Mesenchymal stem cell (in vitro differentiated cells and primary cell): ENCODE measurements around the gene GRK4.
A peak's percentile ranks its signal among the peaks of the same experiment; 100 is the strongest.

Experiments
- DNase-seq: peaks from one replicate; pipeline ENCODE4 v3.0.0-alpha.2; 2013
- H2AFZ ChIP-seq: one replicate; pipeline ENCODE4 v1.6.1; 2013; ENCODE audit warnings: low read depth, mild to moderate bottlenecking, control low read depth, inconsistent platforms, low read length, moderate library complexity
- H2AK5ac ChIP-seq: 2 replicates; pipeline ENCODE4 v1.6.1; 2013; ENCODE audit warnings: low read length, moderate library complexity, mild to moderate bottlenecking, inconsistent platforms; ENCODE audit not compliant: severe bottlenecking
- H2BK120ac ChIP-seq: one replicate; pipeline ENCODE4 v1.6.1; 2013; ENCODE audit warnings: low read depth, mild to moderate bottlenecking, inconsistent platforms, low read length, moderate library complexity
- H2BK12ac ChIP-seq, 2 experiments: one replicate each; pipeline ENCODE4 v1.6.1; 2013; ENCODE audit warnings: inconsistent platforms in 2 of 2, low read length in 2 of 2, mild to moderate bottlenecking in 2 of 2, moderate library complexity in 2 of 2, control low read depth in 1 of 2
- H2BK15ac ChIP-seq: one replicate; pipeline ENCODE4 v1.6.1; 2013; ENCODE audit warnings: mild to moderate bottlenecking, low read depth, inconsistent platforms; ENCODE audit not compliant: poor library complexity, severe bottlenecking
- H2BK5ac ChIP-seq: 2 replicates; pipeline ENCODE4 v1.6.1; 2013; ENCODE audit warnings: low read depth, mild to moderate bottlenecking, low read length, control low read depth, inconsistent platforms; ENCODE audit not compliant: poor library complexity, severe bottlenecking
- H3K14ac ChIP-seq, 2 experiments: one replicate each; pipeline ENCODE4 v1.6.1; 2013; ENCODE audit warnings: inconsistent platforms in 2 of 2, low read length in 2 of 2, control low read depth in 1 of 2, mild to moderate bottlenecking in 1 of 2, moderate library complexity in 1 of 2
- H3K18ac ChIP-seq, 2 experiments: one replicate each; pipeline ENCODE4 v1.6.1; 2013; ENCODE audit warnings: inconsistent platforms in 2 of 2, low read length in 2 of 2, control low read depth in 1 of 2, low read depth in 1 of 2, mild to moderate bottlenecking in 1 of 2
- H3K23ac ChIP-seq, 2 experiments: one replicate each; pipeline ENCODE4 v1.6.1; 2013; ENCODE audit warnings: inconsistent platforms in 2 of 2, low read length in 2 of 2, mild to moderate bottlenecking in 2 of 2, moderate library complexity in 2 of 2, control low read depth in 1 of 2
- H3K27ac ChIP-seq: 2 replicates; pipeline ENCODE4 v1.5.1; 2013; ENCODE audit warnings: mild to moderate bottlenecking, moderate library complexity, low read length, control low read depth, inconsistent platforms; ENCODE audit not compliant: poor library complexity, severe bottlenecking
- H3K27me3 ChIP-seq, 2 experiments: 2 replicates each; pipeline versions ENCODE4 v1.6.1 to v1.7.0; 2013; ENCODE audit warnings: low read length in 2 of 2, mild to moderate bottlenecking in 2 of 2, moderate library complexity in 2 of 2, control low read depth in 1 of 2, inconsistent platforms in 1 of 2; ENCODE audit not compliant: control insufficient read depth in 1 of 2, insufficient read depth in 1 of 2
- H3K36me3 ChIP-seq, 2 experiments: 2 replicates each; pipeline versions ENCODE4 v1.6.1 to v1.7.0; 2013; ENCODE audit warnings: low read length in 2 of 2, control low read depth in 1 of 2, inconsistent platforms in 1 of 2, low read depth in 1 of 2, mild to moderate bottlenecking in 1 of 2; ENCODE audit not compliant: insufficient read depth in 2 of 2, control insufficient read depth in 1 of 2
- H3K4ac ChIP-seq, 2 experiments: one replicate each; pipeline ENCODE4 v1.6.1; 2013; ENCODE audit warnings: inconsistent platforms in 2 of 2, low read length in 2 of 2, mild to moderate bottlenecking in 2 of 2, moderate library complexity in 2 of 2, control low read depth in 1 of 2, low read depth in 1 of 2
- H3K4me1 ChIP-seq: 2 replicates; pipeline ENCODE4 v1.6.1; 2013; ENCODE audit warnings: low read depth, low read length, control low read depth; ENCODE audit not compliant: control insufficient read depth, insufficient read depth
- H3K4me2 ChIP-seq: 2 replicates; pipeline ENCODE4 v1.6.1; 2013; ENCODE audit warnings: low read length, mild to moderate bottlenecking, inconsistent platforms; ENCODE audit not compliant: poor library complexity, severe bottlenecking
- H3K4me3 ChIP-seq, 2 experiments: 2 replicates each; pipeline versions ENCODE4 v1.5.1 to v1.7.0; 2013; ENCODE audit warnings: low read length in 2 of 2, mild to moderate bottlenecking in 2 of 2, control low read depth in 1 of 2, low read depth in 1 of 2; ENCODE audit not compliant: insufficient read depth in 1 of 2
- H3K79me1 ChIP-seq: replicated peaks from 2 replicates; pipeline ENCODE4 v1.6.1; 2013; ENCODE audit warnings: mild to moderate bottlenecking, control low read depth, low read length, inconsistent platforms; ENCODE audit not compliant: poor library complexity, severe bottlenecking
- H3K9ac ChIP-seq: 2 replicates; pipeline ENCODE4 v1.7.0; 2013; ENCODE audit warnings: mild to moderate bottlenecking, low read length, moderate library complexity
- H3K9me3 ChIP-seq: 2 replicates; pipeline ENCODE4 v1.7.0; 2013; ENCODE audit warnings: mild to moderate bottlenecking, low read length; ENCODE audit not compliant: control insufficient read depth
- H4K8ac ChIP-seq: one replicate; pipeline ENCODE4 v1.6.1; 2013; ENCODE audit warnings: inconsistent platforms, mild to moderate bottlenecking, low read length, moderate library complexity
- H4K91ac ChIP-seq: one replicate; pipeline ENCODE4 v1.6.1; 2013; ENCODE audit warnings: mild to moderate bottlenecking, low read length, inconsistent platforms
- WGBS: methylation state at CpG from one replicate; pipeline ENCODE4 v1.1.7; 2013; ENCODE audit warnings: mixed read lengths; 5-methylcytosine and 5-hydroxymethylcytosine counted together

Gene GRK4

GRCh38 chr4:3059943-3060342 is 96.6 kb downstream of the GRK4 start:
- no peak overlapping the region for H2BK5ac ChIP-seq
- H2BK12ac ChIP-seq = no peak overlapping the region
- H2AK5ac ChIP-seq = no peak overlapping the region
- no peak overlapping the region for H4K8ac ChIP-seq
- WGBS = 95% methylated on average over 5 of the region's 6 CpGs
- H3K4me2 ChIP-seq = no peak overlapping the region
- no peak overlapping the region for H3K14ac ChIP-seq
- H3K36me3 ChIP-seq = no peaks in the 10 kb centered on the region
- no peak overlapping the region for H3K18ac ChIP-seq
- H3K27me3 ChIP-seq = peaks cover 0 to 10% of the 10 kb centered on the region in 2 experiments
- no peak overlapping the region for H3K27ac ChIP-seq
- H3K9me3 ChIP-seq = peaks cover 4% of the 10 kb centered on the region
- no peak overlapping the region for H3K4ac ChIP-seq
- DNase-seq = no peak
- no peak overlapping the region for H3K4me3 ChIP-seq
- H3K9ac ChIP-seq = no peak overlapping the region
- H2AFZ ChIP-seq = no peak overlapping the region
- H3K4me1 ChIP-seq = no peaks in the 10 kb centered on the region
- H3K79me1 ChIP-seq = no peaks in the 10 kb centered on the region
- no peak overlapping the region for H2BK15ac ChIP-seq
- H4K91ac ChIP-seq = no peak overlapping the region
- no peak overlapping the region for H3K23ac ChIP-seq
- H2BK120ac ChIP-seq = no peak overlapping the region

- H3K36me3 ChIP-seq = no peaks in the 10 kb centered on the region
- no peak overlapping the region for H3K27ac ChIP-seq
- 91% methylated on average over 6 of the region's 6 CpGs for WGBS
- no peak overlapping the region for H2AK5ac ChIP-seq
- H2BK15ac ChIP-seq = no peak overlapping the region
- no peak overlapping the region for H3K23ac ChIP-seq
- H4K91ac ChIP-seq = no peak overlapping the region
- no peaks in the 10 kb centered on the region for H3K79me1 ChIP-seq
- H2BK12ac ChIP-seq = no peak overlapping the region
- H3K4ac ChIP-seq = no peak overlapping the region
- no peak overlapping the region for H4K8ac ChIP-seq
- H3K4me2 ChIP-seq = no peak overlapping the region
- peaks cover 0 to 10% of the 10 kb centered on the region in 2 experiments for H3K27me3 ChIP-seq
- H2BK5ac ChIP-seq = no peak overlapping the region
- no peaks in the 10 kb centered on the region for H3K9me3 ChIP-seq
- no peak overlapping the region for H3K14ac ChIP-seq
- no peak for DNase-seq
- no peak overlapping the region for H3K18ac ChIP-seq
- no peak overlapping the region for H3K4me3 ChIP-seq
- no peak overlapping the region for H3K9ac ChIP-seq
- no peak overlapping the region for H2BK120ac ChIP-seq
- H3K4me1 ChIP-seq = no peaks in the 10 kb centered on the region
- H2AFZ ChIP-seq = no peak overlapping the region
Observed at GRCh38 chr4:3060946-3061345, 97.6 kb downstream of the GRK4 start.

GRCh38 chr4:3062471-3062870 is 99.1 kb downstream of the GRK4 start:
- Histone ChIP-seq H3K18ac (no peak overlapping the region), H2BK12ac (no peak overlapping the region), H3K27me3 (peaks cover 0 to 10% of the 10 kb centered on the region in 2 experiments)

GRCh38 chr4:3065551-3065950 is 102.2 kb downstream of the GRK4 start:
- no peaks in the 10 kb centered on the region for H3K36me3 ChIP-seq
- 100% methylated on average over 3 of the region's 3 CpGs for WGBS
- no peak overlapping the region for H2BK15ac ChIP-seq
- H3K4me3 ChIP-seq = no peak overlapping the region
- H3K14ac ChIP-seq = no peak overlapping the region
- peaks cover 0 to 12% of the 10 kb centered on the region in 2 experiments for H3K27me3 ChIP-seq
- H3K4me1 ChIP-seq = no peaks in the 10 kb centered on the region
- no peak overlapping the region for H3K4ac ChIP-seq
- no peak for DNase-seq
- no peak overlapping the region for H2BK120ac ChIP-seq
- no peak overlapping the region for H3K27ac ChIP-seq
- no peak overlapping the region for H3K18ac ChIP-seq
- no peak overlapping the region for H2BK12ac ChIP-seq
- H3K23ac ChIP-seq = no peak overlapping the region
- H2AK5ac ChIP-seq = no peak overlapping the region
- no peaks in the 10 kb centered on the region for H3K9me3 ChIP-seq
- no peak overlapping the region for H2AFZ ChIP-seq
- H3K9ac ChIP-seq = no peak overlapping the region
- H3K4me2 ChIP-seq = no peak overlapping the region
- H4K8ac ChIP-seq = no peak overlapping the region
- no peaks in the 10 kb centered on the region for H3K79me1 ChIP-seq
- H2BK5ac ChIP-seq = no peak overlapping the region
- H4K91ac ChIP-seq = no peak overlapping the region

More at GRCh38 chr4:3062471-3062870, 99.1 kb downstream of the GRK4 start:
- peak overlapping the region; percentile 62 for H2AFZ ChIP-seq
- no peaks in the 10 kb centered on the region for H3K9me3 ChIP-seq
- no peak overlapping the region for H4K91ac ChIP-seq
- H2BK120ac ChIP-seq = no peak overlapping the region
- WGBS = 91% methylated on average over 11 of the region's 12 CpGs
- no peaks in the 10 kb centered on the region for H3K36me3 ChIP-seq
- H2BK15ac ChIP-seq = no peak overlapping the region
- no peak overlapping the region for H2BK5ac ChIP-seq
- H3K4me2 ChIP-seq = no peak overlapping the region
- H3K27ac ChIP-seq = no peak overlapping the region
- H3K23ac ChIP-seq = no peak overlapping the region
- no peaks in the 10 kb centered on the region for H3K4me1 ChIP-seq
- H3K4me3 ChIP-seq = no peak overlapping the region
- DNase-seq = peak; percentile 81
- H3K79me1 ChIP-seq = no peaks in the 10 kb centered on the region
- no peak overlapping the region for H3K9ac ChIP-seq
- no peak overlapping the region for H3K14ac ChIP-seq
- no peak overlapping the region for H2AK5ac ChIP-seq
- H3K4ac ChIP-seq = no peak overlapping the region
- no peak overlapping the region for H4K8ac ChIP-seq
